ENCODE measurements around the gene CEACAM5.

The CEACAM5 gene

GRCh38 chr19:41708481-41708880 lies at the start of gene CEACAM5:
TSS of gene CEACAM5 (plus strand) at chr19:41708626. CDS start at chr19:41708732, 106 bp downstream.
- no peak for DNase-seq (ENCODE audit: low read depth)

- DNase-seq (ENCODE audit: low read depth): no peak
Observed at GRCh38 chr19:41666075-41666474, 42.4 kb upstream of the CEACAM5 start.

- no peak for DNase-seq (ENCODE audit: low read depth)
Observed at GRCh38 chr19:41668315-41668714, 40.1 kb upstream of the CEACAM5 start.

GRCh38 chr19:41670755-41671154 lies 37.7 kb upstream of the CEACAM5 start:
- no peak for DNase-seq (ENCODE audit: low read depth)

GRCh38 chr19:41671486-41671885 lies 36.9 kb upstream of the CEACAM5 start:
- DNase-seq (ENCODE audit: low read depth): no peak

GRCh38 chr19:41682437-41682836 lies 26.0 kb upstream of the CEACAM5 start:
- no peak for DNase-seq (ENCODE audit: low read depth)

- DNase-seq (ENCODE audit: low read depth): no peak
Observed at GRCh38 chr19:41687419-41687818, 21.0 kb upstream of the CEACAM5 start.

- no peak for DNase-seq (ENCODE audit: low read depth)
Observed at GRCh38 chr19:41688098-41688497, 20.3 kb upstream of the CEACAM5 start, which contains the start of gene CEACAM7. TSS of gene CEACAM7 (minus strand) at chr19:41688270. CDS start at chr19:41688165, 105 bp downstream.

- no peak for DNase-seq (ENCODE audit: low read depth)
Observed at GRCh38 chr19:41688687-41689086, 19.7 kb upstream of the CEACAM5 start.

GRCh38 chr19:41689993-41690800 lies 18.2 kb upstream of the CEACAM5 start:
- no peak for DNase-seq (ENCODE audit: low read depth)

- DNase-seq (ENCODE audit: low read depth): no peak
Observed at GRCh38 chr19:41690801-41691065, 17.7 kb upstream of the CEACAM5 start.

- no peak for DNase-seq (ENCODE audit: low read depth)
Observed at GRCh38 chr19:41691268-41691970, 17.0 kb upstream of the CEACAM5 start.

GRCh38 chr19:41694196-41694595 lies 14.2 kb upstream of the CEACAM5 start:
- no peak for DNase-seq (ENCODE audit: low read depth)

- no peak for DNase-seq (ENCODE audit: low read depth)
Observed at GRCh38 chr19:41694831-41695635, 13.4 kb upstream of the CEACAM5 start.

GRCh38 chr19:41695745-41696144 lies 12.7 kb upstream of the CEACAM5 start:
- no peak for DNase-seq (ENCODE audit: low read depth)

- DNase-seq (ENCODE audit: low read depth): no peak
Observed at GRCh38 chr19:41696402-41697197, 11.8 kb upstream of the CEACAM5 start.

GRCh38 chr19:41697198-41697855 lies 11.1 kb upstream of the CEACAM5 start:
- no peak for DNase-seq (ENCODE audit: low read depth)

- no peak for DNase-seq (ENCODE audit: low read depth)
Observed at GRCh38 chr19:41698746-41699230, 9.6 kb upstream of the CEACAM5 start.

- no peak for DNase-seq (ENCODE audit: low read depth)
Observed at GRCh38 chr19:41699231-41699967, 9.0 kb upstream of the CEACAM5 start.

- DNase-seq (ENCODE audit: low read depth): no peak
Observed at GRCh38 chr19:41699968-41700323, 8.5 kb upstream of the CEACAM5 start.
